SK-N-SH (cell line): ENCODE results near the gene GPR183.

Experiments
- TAF1 ChIP-seq: IDR thresholded peaks from 2 replicates; pipeline ENCODE4 v1.6.1; 2012; ENCODE audit warnings: low read depth, mild to moderate bottlenecking, low read length, moderate library complexity, borderline replicate concordance
- TF ChIP-seq, protein P1 (sequence below): IDR thresholded peaks from 2 replicates; pipeline ENCODE4 v1.4.0; 2012; ENCODE audit warnings: low read depth, borderline replicate concordance
- TF ChIP-seq, protein P2 (sequence below): fragments of 200-600 bp; sonication (generic); IDR thresholded peaks from 2 replicates; pipeline ENCODE4 v1.6.1; 2017; ENCODE audit warnings: antibody characterized with exemption, mild to moderate bottlenecking, moderate library complexity
- TF ChIP-seq, protein P3 (sequence below): fragments of 150-350 bp; IDR thresholded peaks from 2 replicates; pipeline ENCODE4 v1.6.1; 2017; ENCODE audit warnings: antibody characterized with exemption, low read length, low read depth, borderline replicate concordance

DNA sequence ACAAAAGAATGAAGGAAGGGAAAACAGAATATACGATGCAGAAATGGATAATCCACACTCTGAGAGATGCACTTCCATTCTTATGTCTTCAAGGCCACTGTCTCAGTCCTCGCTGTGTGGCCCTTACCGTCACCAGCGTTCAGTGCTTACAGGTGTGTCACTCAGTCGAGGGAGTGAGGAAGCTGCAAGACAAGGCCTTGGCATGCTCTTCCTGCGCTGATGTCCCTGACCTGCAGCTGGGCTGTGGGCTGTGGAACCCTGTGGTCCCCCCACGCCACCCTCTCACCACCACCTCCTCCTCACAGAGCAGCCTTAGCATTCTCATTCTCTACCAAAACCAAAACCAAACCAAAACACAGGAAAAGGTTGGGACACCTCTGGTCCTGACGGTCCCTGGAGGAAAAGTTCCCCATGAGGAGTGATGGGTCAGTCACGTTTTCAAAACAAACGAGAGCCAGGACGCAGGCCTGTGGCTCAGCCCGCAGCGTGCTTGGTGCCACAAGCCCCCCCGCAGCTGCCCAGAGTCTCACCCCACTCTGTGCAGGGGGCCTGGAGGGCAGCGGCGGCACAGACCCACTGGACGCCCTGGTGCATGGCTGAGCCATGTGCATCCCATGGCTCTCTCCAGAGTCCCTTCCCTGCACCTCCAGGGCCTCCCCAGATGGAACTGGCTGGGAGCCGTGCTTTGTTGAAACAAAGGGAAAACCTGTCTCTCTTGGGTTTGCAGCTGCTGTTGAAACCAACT lies 48.2 kb upstream of the GPR183 start:
- TF ChIP-seq TAF1: no peak
- TF ChIP-seq, protein P1, sequence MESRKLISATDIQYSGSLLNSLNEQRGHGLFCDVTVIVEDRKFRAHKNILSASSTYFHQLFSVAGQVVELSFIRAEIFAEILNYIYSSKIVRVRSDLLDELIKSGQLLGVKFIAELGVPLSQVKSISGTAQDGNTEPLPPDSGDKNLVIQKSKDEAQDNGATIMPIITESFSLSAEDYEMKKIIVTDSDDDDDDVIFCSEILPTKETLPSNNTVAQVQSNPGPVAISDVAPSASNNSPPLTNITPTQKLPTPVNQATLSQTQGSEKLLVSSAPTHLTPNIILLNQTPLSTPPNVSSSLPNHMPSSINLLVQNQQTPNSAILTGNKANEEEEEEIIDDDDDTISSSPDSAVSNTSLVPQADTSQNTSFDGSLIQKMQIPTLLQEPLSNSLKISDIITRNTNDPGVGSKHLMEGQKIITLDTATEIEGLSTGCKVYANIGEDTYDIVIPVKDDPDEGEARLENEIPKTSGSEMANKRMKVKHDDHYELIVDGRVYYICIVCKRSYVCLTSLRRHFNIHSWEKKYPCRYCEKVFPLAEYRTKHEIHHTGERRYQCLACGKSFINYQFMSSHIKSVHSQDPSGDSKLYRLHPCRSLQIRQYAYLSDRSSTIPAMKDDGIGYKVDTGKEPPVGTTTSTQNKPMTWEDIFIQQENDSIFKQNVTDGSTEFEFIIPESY: no peak
- TF ChIP-seq, protein P2, sequence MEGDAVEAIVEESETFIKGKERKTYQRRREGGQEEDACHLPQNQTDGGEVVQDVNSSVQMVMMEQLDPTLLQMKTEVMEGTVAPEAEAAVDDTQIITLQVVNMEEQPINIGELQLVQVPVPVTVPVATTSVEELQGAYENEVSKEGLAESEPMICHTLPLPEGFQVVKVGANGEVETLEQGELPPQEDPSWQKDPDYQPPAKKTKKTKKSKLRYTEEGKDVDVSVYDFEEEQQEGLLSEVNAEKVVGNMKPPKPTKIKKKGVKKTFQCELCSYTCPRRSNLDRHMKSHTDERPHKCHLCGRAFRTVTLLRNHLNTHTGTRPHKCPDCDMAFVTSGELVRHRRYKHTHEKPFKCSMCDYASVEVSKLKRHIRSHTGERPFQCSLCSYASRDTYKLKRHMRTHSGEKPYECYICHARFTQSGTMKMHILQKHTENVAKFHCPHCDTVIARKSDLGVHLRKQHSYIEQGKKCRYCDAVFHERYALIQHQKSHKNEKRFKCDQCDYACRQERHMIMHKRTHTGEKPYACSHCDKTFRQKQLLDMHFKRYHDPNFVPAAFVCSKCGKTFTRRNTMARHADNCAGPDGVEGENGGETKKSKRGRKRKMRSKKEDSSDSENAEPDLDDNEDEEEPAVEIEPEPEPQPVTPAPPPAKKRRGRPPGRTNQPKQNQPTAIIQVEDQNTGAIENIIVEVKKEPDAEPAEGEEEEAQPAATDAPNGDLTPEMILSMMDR: no peak
- TF ChIP-seq, protein P3, sequence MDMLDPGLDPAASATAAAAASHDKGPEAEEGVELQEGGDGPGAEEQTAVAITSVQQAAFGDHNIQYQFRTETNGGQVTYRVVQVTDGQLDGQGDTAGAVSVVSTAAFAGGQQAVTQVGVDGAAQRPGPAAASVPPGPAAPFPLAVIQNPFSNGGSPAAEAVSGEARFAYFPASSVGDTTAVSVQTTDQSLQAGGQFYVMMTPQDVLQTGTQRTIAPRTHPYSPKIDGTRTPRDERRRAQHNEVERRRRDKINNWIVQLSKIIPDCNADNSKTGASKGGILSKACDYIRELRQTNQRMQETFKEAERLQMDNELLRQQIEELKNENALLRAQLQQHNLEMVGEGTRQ: no peak
